HCT116 (cell line): ENCODE data around the gene DNM2.

Source experiments
- CTCF ChIP-seq, 3 experiments: fragments of 200-600 bp in 1 of 3; sonication (generic) in 1 of 3; IDR thresholded peaks in 2 of 3; conservative IDR thresholded peaks in 1 of 3; 2 replicates each; pipeline ENCODE4 v1.5.1; 2012 to 2017; ENCODE audit warnings: low read depth in 2 of 3, low read length in 2 of 3, antibody characterized with exemption in 1 of 3, borderline replicate concordance in 1 of 3, control low read depth in 1 of 3, mild to moderate bottlenecking in 1 of 3, mixed read lengths in 1 of 3, mixed run types in 1 of 3, moderate library complexity in 1 of 3; ENCODE audit not compliant: insufficient read depth in 1 of 3
- EZH2phosphoT487 ChIP-seq: fragments of 200-600 bp; IDR thresholded peaks from 2 replicates; pipeline ENCODE4 v1.6.1; 2018; ENCODE audit warnings: antibody characterized with exemption, borderline replicate concordance
- POLR2A ChIP-seq: IDR thresholded peaks from 2 replicates; pipeline ENCODE4 v1.7.0; 2011; ENCODE audit warnings: borderline replicate concordance; ENCODE audit not compliant: insufficient read depth, insufficient read length; ENCODE audit errors: extremely low read depth
- POLR2AphosphoS5 ChIP-seq: IDR thresholded peaks from 2 replicates; pipeline ENCODE4 v1.6.1; 2011; ENCODE audit warnings: mild to moderate bottlenecking, low read depth, low read length, moderate library complexity
- RAD21 ChIP-seq: IDR thresholded peaks from 2 replicates; pipeline ENCODE4 v1.6.1; 2012; ENCODE audit warnings: low read depth, mild to moderate bottlenecking
- REST ChIP-seq: IDR thresholded peaks from 2 replicates; pipeline ENCODE4 v1.6.1; 2012; ENCODE audit warnings: low read depth
- SIN3A ChIP-seq: IDR thresholded peaks from 2 replicates; pipeline ENCODE4 v1.6.1; 2012; ENCODE audit warnings: low read depth
- SP1 ChIP-seq: IDR thresholded peaks from 2 replicates; pipeline ENCODE4 v1.6.1; 2012; ENCODE audit warnings: low read depth
- TCF7L2 ChIP-seq: IDR thresholded peaks from 2 replicates; pipeline ENCODE4 v1.7.0; 2011; ENCODE audit warnings: borderline replicate concordance, inconsistent platforms; ENCODE audit not compliant: insufficient read depth, insufficient read length; ENCODE audit errors: extremely low read depth
- ZNF274 ChIP-seq: fragments of 200-500 bp; sonication (Bioruptor generic); IDR thresholded peaks from 2 replicates; pipeline ENCODE4 v1.6.1; 2014; ENCODE audit warnings: mild to moderate bottlenecking, low read depth, low read length, inconsistent platforms

- TF ChIP-seq CTCF (IDR thresholded peaks at IDR 0.05 in 2 of 3, conservative IDR thresholded peaks at IDR 0.05 in 1 of 3; ENCODE audit: borderline replicate concordance in 1 of 3, insufficient read depth in 1 of 3, low read depth in 2 of 3, low read length in 2 of 3): no peak
- no peak for TF ChIP-seq POLR2A
- TF ChIP-seq RAD21: no peak
- no peak for TF ChIP-seq REST
- no peak for TF ChIP-seq EZH2phosphoT487
- no peak for TF ChIP-seq TCF7L2
- no peak for TF ChIP-seq POLR2AphosphoS5
- no peak for TF ChIP-seq ZNF274
- TF ChIP-seq SP1: no peak
- no peak for TF ChIP-seq SIN3A
Observed at GRCh38 chr19:10766671-10767201, 48.9 kb downstream of the DNM2 start.
